Measurements from ENCODE around the gene MEF2B.
A peak's percentile ranks its signal among the peaks of the same experiment; 100 is the strongest.

Gene MEF2B

DNA sequence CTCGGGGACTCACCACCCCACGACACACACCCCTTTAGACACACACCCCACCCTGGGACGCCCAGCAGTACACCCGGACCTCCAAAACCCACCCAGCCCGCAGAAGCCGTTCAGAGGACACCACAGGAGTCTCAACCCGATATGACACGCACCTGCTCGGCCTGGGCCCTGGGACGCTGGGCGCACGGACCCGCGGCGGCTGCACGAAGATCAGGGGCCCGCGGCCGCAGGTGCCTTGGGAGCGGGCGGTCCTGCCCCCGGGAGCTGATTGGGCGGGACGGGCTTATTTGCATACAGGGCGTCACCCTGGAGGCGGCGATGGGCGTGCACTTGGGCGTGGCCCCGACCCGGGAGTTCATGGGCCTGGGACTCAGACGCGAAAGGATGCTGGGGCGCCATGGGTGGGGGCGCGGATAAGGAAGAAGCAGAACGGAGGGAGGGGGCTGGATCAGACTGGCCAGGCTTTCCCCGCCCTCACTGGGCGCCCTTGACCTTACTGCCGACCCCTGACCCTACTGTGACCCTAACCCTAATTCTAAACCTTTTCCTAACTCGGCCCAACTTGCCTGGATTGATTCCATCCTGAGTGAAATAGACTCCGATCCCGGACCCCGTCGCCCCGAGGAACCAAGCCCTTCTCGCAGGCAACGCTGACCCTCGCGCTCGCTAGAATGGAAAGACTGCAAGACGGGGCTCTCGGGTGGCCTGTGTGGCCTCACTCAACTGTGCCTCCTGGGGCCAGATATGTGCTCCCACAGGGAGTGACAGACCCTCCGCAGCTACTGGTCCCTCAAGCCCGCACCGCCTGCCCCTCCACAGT lies at the start of gene MEF2B:
TSS of gene MEF2B (minus strand) at position 211 of the 820 bp plus-strand sequence. CDS start 19,528 bp downstream, outside the sequence.
- DNase-seq (ENCODE audit: low spot score in 2 of 2): peak; percentile 40 to 79
- Mint-ChIP-seq H3K36me3 (no peaks in the 10 kb centered on the region), H3K4me1 (peaks cover 26% of the 10 kb centered on the region), H3K27ac (peak within 1 kb of the TSS; percentile 57), H3K4me3 (peak within 1 kb of the TSS; percentile 56), H3K9me3 (no peaks in the 10 kb centered on the region)
- peak; percentile 88 for ATAC-seq

DNA sequence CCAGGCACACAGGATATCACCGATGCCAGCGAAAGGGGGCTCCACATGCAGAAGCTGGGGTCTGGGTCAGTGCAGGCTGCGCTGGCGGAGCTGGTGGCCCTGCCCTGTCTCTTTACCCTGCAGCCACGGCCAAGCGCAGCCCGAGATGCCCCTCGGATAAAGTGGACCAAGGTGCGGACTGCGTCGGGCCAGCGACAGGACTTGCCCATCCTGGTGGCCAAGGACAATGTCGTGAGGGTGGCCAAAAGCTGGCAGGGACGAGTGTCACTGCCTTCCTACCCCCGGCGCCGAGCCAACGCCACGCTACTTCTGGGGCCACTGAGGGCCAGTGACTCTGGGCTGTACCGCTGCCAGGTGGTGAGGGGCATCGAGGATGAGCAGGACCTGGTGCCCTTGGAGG lies 48.8 kb upstream of the MEF2B start:
- ATAC-seq (no peak), DNase-seq (ENCODE audit: low spot score in 2 of 2) (no peak)
- Mint-ChIP-seq H3K4me3 (no peak overlapping the region), H3K9me3 (no peaks in the 10 kb centered on the region), H3K4me1 (peaks cover 10% of the 10 kb centered on the region), H3K27ac (no peak overlapping the region), H3K36me3 (no peaks in the 10 kb centered on the region)

DNA sequence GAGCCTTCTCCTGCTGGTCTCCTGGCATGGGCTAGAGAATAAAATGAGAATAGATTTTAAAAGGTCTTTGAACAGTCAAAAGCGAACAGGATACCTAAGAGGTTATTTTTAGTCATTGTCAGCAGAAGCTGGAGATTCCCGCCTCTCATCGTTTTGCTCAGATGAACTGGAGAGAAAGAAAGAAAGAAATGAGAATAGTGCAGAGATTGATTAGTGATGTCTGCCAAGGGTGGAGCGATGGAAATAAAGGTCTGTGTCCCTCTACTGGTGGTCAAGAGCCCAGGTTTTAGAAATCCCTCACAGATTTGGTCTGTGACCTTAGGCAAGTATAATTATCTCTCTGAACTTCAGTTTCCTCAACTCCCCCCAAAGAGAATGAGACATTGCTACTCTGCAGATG lies 47.0 kb upstream of the MEF2B start:
- ATAC-seq: no peak
- no peak for DNase-seq (ENCODE audit: low spot score in 2 of 2)
- Mint-ChIP-seq H3K4me1 (peaks cover 20% of the 10 kb centered on the region), H3K4me3 (no peak overlapping the region), H3K36me3 (no peaks in the 10 kb centered on the region), H3K27ac (no peak overlapping the region), H3K9me3 (no peaks in the 10 kb centered on the region)

DNA sequence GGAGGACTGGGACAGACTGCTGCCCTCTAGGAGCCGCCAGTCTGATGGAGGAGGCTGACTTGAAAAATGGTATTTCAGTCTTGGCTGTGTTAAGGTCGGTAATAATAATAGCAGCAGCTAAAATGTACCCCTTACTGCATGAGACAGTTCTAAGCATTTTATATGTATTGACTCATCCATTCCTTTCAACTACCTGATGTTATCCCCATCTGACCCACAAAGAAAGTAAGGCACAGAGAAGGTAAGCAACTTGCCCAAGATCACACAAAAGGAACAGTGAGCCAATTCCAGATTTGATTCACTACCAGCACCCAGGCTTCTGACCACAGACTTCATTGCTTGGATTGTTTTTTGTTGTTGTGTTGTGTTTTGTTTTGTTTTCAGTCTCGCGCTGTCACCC lies 45.7 kb upstream of the MEF2B start:
- Mint-ChIP-seq H3K9me3 (no peaks in the 10 kb centered on the region), H3K27ac (no peak overlapping the region), H3K36me3 (no peaks in the 10 kb centered on the region), H3K4me3 (no peak overlapping the region), H3K4me1 (peaks cover 20% of the 10 kb centered on the region)
- ATAC-seq (no peak), DNase-seq (ENCODE audit: low spot score in 2 of 2) (no peak)

DNA sequence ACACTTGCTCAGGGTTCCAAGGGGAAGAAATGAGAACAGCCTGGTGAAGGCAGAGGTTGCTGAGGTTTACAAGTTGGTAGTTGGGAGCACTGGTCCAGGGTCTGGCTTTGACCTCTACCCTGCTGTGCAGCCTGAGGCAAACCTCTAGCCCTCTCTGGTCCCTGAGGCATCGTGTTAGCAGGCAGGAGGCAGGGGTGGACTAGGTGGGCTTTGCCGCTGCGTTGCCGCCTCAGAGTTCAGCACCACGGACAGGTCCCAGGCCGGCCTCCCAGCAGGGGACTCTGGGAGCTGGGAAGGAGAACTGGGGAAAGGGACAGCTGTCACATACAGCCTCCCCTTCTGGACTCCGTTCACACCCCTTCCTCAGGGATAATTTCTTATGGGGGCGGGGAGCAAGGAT lies 44.8 kb upstream of the MEF2B start:
- H3K9me3 Mint-ChIP-seq: no peaks in the 10 kb centered on the region
- no peak overlapping the region for H3K27ac Mint-ChIP-seq
- H3K4me3 Mint-ChIP-seq: no peak overlapping the region
- peaks cover 20% of the 10 kb centered on the region for H3K4me1 Mint-ChIP-seq
- ATAC-seq: no peak
- no peaks in the 10 kb centered on the region for H3K36me3 Mint-ChIP-seq
- no peak for DNase-seq (ENCODE audit: low spot score in 2 of 2)

DNA sequence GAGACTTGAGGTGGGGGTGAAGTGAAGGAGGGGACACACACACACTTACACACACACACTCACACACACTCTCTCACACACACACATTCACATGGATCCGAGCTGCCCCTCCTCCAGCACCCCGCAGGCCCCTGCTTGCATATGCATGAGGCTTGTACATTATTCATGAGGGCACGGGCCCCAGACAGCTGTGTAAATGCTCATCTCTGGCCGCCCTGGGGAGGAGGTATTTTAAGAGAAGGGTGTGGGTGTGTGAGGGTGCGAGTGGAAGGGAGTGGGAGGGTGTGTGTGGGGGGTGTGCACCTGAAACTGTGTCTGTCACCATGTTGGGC lies 44.1 kb upstream of the MEF2B start:
- H3K9me3 Mint-ChIP-seq: no peaks in the 10 kb centered on the region
- H3K36me3 Mint-ChIP-seq: no peaks in the 10 kb centered on the region
- H3K27ac Mint-ChIP-seq: no peak overlapping the region
- no peak for DNase-seq (ENCODE audit: low spot score in 2 of 2)
- H3K4me1 Mint-ChIP-seq: peaks cover 20% of the 10 kb centered on the region
- ATAC-seq: no peak
- H3K4me3 Mint-ChIP-seq: no peak overlapping the region

DNA sequence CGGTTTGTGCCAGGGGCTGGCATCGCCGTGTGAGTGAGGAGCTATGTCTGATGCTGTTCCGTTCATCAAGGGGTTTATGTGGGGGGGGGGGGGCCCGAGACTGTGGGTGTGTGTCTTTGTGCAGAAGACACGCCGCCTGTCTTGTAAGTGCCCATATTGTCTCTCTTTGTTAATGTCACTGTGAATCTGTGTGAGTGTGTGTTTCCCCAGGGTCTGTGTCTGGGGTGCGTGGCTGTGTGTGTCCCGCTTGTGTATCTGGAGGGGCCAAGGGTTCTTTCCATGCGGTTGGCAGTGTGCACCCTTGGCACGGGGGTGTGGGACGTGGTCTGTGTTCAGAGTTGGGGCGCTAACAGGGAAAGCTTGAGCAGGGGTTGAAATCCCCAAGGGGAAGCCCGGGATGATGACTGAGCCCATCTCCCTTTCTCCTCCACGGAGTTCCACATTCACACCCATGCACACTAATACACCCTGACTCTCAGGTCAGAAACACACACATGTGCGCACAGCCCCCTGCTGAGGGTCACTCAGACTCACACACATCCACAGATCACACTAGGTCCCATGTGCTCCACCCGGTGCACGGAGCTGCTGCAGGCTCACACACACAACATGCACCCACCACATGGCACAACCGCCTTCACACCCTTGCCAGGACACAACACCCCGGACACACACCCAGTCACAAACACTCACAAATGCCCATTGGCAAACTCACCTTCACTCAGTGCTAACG lies 43.5 kb upstream of the MEF2B start:
- ATAC-seq (no peak), DNase-seq (ENCODE audit: low spot score in 2 of 2) (no peak)
- H3K4me1 Mint-ChIP-seq: peaks cover 20% of the 10 kb centered on the region
- H3K36me3 Mint-ChIP-seq: no peaks in the 10 kb centered on the region
- no peak overlapping the region for H3K4me3 Mint-ChIP-seq
- H3K9me3 Mint-ChIP-seq: no peaks in the 10 kb centered on the region
- no peak overlapping the region for H3K27ac Mint-ChIP-seq

DNA sequence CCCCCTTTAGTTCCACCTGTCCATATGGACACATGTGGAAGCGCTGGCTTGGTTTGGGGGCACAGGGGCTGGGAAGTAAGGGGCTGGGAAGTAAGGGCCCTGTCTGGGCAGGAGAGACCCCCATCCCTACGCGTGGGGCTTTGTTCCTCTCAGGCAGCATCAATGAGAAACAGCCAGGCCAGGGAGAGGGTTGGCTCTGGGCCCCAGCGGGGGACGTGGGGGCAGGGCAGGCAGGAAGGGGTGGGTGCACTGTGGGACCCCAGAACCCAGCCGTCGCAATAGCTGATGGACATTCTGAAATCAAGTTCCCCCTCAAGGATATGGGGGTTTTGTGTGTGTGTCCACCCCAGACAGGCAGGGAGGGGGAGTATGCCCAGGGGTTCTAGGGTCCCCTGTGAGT lies 42.9 kb upstream of the MEF2B start:
- ATAC-seq: no peak
- H3K27ac Mint-ChIP-seq: no peak overlapping the region
- DNase-seq (ENCODE audit: low spot score in 2 of 2): no peak
- no peaks in the 10 kb centered on the region for H3K36me3 Mint-ChIP-seq
- H3K9me3 Mint-ChIP-seq: no peaks in the 10 kb centered on the region
- H3K4me3 Mint-ChIP-seq: no peak overlapping the region
- peaks cover 21% of the 10 kb centered on the region for H3K4me1 Mint-ChIP-seq

DNA sequence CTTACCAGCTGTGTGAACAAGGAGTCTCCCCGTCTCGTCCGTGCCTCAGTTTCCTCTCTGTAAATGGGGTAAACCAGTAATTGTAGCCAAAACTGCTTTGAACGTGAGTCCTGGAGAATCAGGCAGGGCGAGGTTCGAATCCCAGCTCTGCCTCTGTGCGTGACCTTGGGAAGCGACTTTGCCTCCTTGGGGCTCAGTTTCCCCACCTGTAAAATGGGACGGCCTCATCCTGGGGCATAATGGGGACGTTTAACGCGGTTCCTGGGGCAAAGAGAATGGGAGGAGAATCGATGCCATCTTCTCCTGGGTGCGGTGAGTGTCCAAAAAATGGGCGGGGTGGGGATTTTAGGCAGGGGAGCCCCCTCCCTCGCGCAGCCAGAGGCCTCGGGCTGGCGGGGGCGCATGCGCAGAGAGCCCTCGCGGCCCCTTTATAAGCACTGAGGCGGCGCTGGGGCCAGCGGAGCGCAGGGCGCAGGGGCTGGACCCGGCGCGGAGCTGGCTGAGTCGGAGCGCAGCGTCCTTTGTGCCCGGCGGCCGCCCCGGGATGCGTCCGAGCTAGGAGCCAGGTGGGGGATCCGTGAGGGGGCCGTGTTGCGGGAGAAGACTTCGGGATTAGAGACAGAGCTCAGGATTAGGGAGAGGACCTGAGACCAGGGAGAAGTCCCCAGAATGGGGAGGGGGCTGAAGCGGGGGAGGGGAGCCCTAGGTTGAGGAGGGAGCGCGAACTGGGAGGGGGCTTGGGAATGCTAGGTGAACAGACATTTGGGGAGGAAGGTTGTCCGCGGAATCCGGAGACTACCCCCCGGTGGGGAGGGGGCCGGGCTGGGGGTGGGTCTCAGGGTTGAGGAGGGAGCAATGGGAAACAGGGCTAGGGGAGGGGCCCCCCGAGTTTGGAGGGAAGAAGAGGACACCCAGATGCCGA lies 41.7 kb upstream of the MEF2B start, which contains the start of gene NCAN:
TSS of gene NCAN (plus strand) at position 460 of the 922 bp plus-strand sequence. CDS start 4,996 bp downstream, outside the sequence.
- H3K36me3 Mint-ChIP-seq: no peaks in the 10 kb centered on the region
- no peaks in the 10 kb centered on the region for H3K9me3 Mint-ChIP-seq
- ATAC-seq: no peak
- no peak within 1 kb of the TSS for H3K4me3 Mint-ChIP-seq
- H3K4me1 Mint-ChIP-seq: peaks cover 33% of the 10 kb centered on the region
- no peak for DNase-seq (ENCODE audit: low spot score in 2 of 2)
- no peak within 1 kb of the TSS for H3K27ac Mint-ChIP-seq

DNA sequence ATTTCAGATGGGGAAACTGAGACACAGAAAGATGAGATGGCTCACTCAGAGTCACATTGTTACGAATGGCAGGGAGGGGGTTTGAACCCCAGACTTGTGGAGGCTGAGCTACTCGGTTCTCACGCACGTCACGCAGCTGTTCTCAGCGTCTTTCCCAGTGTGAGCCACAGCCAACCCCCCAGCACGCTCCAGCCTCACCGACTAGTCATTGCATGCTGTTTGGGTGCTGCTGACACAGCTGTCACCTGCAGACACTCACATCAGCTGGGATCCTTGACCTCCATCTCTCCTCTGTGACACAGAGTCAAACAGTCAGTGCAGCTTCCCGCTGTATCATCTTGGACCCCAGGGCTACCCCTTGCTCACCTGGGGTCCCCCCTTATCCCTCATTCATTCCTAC lies 39.3 kb upstream of the MEF2B start:
- ATAC-seq: no peak
- no peak overlapping the region for H3K4me3 Mint-ChIP-seq
- H3K36me3 Mint-ChIP-seq: no peaks in the 10 kb centered on the region
- H3K27ac Mint-ChIP-seq: no peak overlapping the region
- no peaks in the 10 kb centered on the region for H3K9me3 Mint-ChIP-seq
- DNase-seq (ENCODE audit: low spot score in 2 of 2): no peak
- H3K4me1 Mint-ChIP-seq: peaks cover 31% of the 10 kb centered on the region

DNA sequence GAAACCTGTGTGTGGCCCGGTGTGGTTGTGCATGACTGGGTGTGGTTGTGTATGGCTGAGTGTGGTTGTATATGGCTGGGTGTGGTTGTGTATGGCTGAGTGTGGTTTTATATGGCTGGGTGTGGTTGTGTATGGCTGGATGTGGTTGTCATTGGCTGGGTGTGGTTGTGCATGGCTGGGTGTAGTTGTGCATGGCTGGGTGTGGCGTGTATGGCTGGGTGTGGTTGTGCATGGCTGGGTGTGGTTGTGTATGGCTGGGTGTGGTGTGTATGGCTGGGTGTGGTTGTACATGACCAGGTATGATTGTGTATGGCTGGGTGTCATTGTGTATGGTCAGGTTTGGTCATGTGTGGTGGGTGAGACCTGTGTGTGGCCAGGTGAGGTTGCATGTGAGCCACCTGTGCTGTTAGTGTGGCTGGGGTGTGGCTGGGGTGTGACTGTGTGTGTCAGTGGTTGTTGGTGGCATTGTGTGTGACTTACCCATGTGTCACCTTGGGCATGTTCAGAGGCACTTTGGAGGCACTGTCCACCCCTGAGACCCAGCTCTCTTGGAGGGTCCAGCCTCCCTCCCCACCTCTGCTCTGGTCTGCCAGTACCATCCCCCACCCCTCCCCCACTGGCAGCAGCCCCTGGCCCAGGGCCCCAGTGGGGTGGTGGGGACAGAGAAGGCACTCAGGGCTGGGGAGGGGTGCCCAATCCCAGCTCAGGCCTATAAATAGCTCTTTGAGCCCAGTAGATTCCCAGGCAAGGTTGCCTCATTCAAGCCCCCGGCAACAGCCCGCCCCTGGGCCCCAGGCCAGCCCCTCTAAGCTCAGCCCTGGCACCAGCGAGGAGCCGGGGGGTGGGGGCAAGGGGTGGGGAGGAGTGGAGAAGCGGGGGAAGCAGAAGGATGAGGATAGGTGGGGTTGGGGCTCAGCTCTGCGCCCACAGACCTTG lies 37.8 kb upstream of the MEF2B start:
- Mint-ChIP-seq H3K9me3 (no peaks in the 10 kb centered on the region), H3K36me3 (peaks cover 14% of the 10 kb centered on the region), H3K4me1 (peaks cover 25% of the 10 kb centered on the region), H3K4me3 (no peak overlapping the region), H3K27ac (peak overlapping the region; percentile 12)
- DNase-seq (ENCODE audit: low spot score in 2 of 2) (no peak), ATAC-seq (no peak)

DNA sequence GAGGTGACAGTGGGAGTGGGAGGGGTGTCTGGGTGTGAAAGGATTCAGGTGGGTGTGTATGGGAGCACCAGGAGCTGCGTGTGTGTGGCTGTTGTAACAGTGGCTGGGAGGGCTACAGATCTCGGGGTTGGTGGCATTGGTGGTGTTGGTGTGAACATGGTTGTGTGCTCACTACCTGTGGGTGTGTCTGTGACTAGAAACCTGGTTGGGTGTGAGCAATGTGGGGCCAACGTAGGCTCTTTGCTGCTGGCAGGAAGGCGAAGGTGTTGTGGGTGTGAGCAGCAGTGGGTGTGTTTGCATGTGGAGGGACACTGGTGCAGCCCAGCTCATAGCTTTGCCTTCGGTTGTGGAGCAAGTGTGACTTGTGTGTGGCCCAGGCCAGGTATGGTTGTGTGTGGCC lies 36.9 kb upstream of the MEF2B start:
- peaks cover 21% of the 10 kb centered on the region for H3K36me3 Mint-ChIP-seq
- no peak overlapping the region for H3K4me3 Mint-ChIP-seq
- no peaks in the 10 kb centered on the region for H3K9me3 Mint-ChIP-seq
- ATAC-seq (no peak), DNase-seq (ENCODE audit: low spot score in 2 of 2) (no peak)
- H3K4me1 Mint-ChIP-seq: peaks cover 35% of the 10 kb centered on the region
- H3K27ac Mint-ChIP-seq: peak overlapping the region; percentile 12

DNA sequence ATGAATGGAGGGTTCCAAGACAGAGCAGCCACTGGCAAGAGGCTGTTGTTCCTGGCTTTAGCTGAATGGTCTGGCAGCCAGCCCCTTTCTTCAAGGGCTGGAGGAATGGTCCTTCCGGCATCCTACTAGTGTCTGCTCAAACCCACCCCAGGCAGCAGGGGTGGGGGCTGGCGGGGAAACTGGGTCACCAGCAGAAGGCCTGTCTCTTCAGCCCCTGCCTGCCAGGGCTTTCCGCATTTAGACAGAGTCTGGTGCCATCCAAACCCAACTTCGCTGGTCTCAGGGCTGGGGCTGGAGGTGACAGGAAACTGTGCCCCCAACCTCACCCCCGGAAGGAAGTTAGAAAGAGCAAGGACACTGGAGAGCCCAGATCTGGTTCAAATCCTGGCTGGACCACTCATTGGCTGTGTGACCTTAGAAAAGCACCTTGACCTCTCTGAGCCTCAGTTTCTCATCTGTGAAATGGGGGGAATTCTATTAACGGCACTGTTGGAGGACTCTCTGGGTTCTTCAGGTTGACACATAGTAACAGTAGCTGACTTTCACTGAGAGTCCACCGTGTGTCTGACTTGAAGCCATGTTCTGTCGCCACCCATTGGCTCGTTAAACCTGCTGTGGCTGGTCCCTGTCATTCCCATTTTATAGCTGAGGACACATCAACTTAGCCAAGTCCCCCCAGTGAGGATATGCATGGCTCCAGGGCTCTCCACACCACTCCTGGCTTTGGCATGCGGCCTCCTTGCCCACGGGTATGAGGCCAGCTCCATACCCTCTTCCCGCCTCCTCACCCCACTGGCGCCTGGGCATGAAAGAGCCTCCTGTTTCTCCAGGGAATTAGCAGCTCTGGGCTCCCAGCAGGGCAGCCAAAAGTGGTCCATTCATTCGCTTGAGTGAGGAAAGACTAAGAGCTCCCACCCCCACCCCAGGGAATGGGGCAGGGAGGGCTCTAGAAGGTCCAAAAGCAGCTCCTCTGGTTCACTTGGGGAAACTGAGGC lies 35.6 kb upstream of the MEF2B start:
- Mint-ChIP-seq H3K4me3 (no peak overlapping the region), H3K9me3 (no peaks in the 10 kb centered on the region), H3K36me3 (peaks cover 33% of the 10 kb centered on the region), H3K4me1 (peaks cover 35% of the 10 kb centered on the region), H3K27ac (no peak overlapping the region)
- ATAC-seq: no peak
- no peak for DNase-seq (ENCODE audit: low spot score in 2 of 2)
